Measurements from ENCODE around the gene RGS1.

- TF ChIP-seq CTCF (IDR thresholded peaks at IDR 0.05) (no peak), POLR2A (IDR thresholded peaks at IDR 0.05) (no peak), POLR2AphosphoS5 (IDR thresholded peaks at IDR 0.05) (no peak)
Measured at GRCh38 chr1:192573499-192573898, 2.1 kb upstream of the RGS1 start.
